ENCODE measurements around the gene SPATA17. TPM values are rescaled to one million over a fixed set of nuclear protein-coding genes. Genes with fewer than 3 reads are reported as not detected.

Gene SPATA17
- polyA plus RNA-seq, 3 donors = 13.0 to 16.7 (median 13.7) TPM

DNA sequence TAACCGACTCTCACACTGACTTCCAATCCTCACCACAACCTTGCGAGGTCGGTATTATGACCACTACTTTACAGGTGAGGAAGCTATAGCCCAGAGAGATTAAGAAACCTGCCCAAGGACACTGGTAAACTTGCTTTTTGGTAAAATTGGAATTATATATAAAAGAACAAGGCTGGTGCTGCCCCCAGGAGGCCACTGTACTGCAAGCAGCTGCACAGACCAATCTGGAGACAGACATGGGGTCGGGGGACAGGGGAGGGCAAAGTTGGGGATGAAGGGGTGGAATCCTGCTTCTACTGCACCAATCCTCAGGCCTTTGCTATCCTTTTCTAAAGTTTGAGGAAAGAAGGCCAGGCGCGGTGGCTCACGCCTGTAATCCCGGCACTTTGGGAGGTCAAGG lies 280.8 kb downstream of the SPATA17 start:
- DNase-seq = no peak

DNA sequence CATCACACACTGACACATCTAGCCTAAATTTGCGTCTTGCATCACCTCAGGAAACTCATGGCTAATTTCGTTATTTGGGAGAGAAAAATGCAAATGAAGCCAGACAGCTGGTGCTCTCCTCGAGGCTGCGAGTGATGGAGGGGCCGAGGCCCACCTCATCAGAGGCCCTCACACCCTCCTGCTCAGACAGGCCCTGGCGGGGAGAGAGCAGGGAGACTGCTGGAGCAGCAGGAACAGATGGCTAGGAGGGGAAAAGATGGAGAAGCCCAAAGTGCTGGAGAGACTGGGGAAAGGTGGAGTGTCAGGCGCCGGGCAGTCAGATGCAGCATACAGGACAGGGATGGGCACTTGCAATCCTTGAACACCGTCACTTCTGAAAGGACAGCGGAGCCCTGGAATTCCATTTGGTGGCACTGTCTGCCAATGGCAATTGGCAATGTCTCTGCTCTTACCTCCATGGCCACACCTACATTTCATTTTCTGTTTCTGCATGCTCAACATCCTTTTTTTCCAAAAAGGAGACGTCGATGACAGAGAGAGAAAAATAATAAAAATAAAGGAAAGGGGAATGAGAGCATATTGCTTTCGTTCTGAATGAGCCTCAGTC lies 286.2 kb downstream of the SPATA17 start:
- no peak for DNase-seq

DNA sequence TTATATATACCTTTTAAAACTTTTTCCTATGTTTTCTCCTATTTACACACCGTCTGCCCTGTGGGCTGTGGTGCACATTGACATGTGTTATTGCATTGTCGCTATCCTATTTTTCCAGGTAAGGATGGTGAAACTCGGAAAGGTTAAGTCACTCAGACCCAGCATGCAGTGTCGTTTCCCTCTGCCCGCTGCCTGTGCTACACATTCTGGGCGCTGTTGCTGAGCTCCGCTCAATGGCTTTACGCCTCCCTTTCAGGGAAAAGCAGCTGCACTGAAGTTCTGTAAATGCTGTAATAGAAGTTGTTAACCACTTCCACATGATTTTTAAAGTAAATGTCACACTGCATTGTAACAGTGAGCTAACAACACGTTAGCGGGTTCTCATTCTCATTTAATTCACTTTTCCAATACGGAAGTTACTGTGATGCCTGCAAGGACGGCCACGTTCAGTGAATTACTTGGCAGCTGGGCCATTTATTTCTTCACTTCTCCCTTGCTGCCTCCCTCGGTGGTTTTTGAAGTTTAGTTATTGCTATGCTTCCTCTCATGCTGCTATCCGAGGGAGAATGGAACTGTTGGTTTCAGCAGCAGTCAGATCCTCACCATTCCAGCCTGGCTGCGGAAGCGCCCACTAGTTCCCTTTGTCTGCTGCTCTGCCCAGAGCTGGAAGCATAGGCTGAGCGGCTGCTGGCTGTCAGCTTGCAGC lies 288.7 kb downstream of the SPATA17 start:
- DNase-seq = no peak

Other genes with a start within 250 kb of the SPATA17 start
- 10 to 100 TPM; 22.3 to 24.9 (median 22.6) TPM for gene GPATCH2, start 254 bp upstream of the SPATA17 start, polyA plus RNA-seq (ENCODE audit: insufficient read length in 3 of 3)